Activated CD8-positive, alpha-beta memory T cell treated with anti-CD3 and anti-CD28 coated beads, Interleukin-2, amount 50 U/mL, for 1 hour (primary cell): ENCODE measurements around the gene CNTN5.

Experiments used
- DNase-seq: peaks from one replicate; pipeline ENCODE4 v3.0.0-alpha.2; 2020; ENCODE audit errors: extremely low read depth

Gene CNTN5

DNA sequence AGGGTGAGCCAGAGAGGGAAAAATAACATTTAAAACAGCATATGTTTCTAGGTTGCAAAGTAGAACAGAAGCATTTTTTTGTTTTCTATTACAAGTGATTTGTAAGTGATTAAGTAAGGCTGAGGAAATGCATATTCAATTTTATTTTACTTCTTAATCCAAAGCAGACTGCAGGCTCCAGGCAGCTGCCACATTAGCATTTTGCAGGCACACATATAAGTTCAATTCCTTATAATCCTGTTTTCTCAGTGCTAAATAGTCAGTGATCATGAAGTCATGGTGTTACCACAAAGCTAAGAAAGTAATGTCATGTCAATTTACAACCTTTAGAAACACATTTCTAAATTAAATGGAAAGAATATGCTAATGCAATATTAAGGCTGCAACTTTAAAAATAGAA is 149.8 kb downstream of the CNTN5 start:
- DNase-seq, result no peak

DNA sequence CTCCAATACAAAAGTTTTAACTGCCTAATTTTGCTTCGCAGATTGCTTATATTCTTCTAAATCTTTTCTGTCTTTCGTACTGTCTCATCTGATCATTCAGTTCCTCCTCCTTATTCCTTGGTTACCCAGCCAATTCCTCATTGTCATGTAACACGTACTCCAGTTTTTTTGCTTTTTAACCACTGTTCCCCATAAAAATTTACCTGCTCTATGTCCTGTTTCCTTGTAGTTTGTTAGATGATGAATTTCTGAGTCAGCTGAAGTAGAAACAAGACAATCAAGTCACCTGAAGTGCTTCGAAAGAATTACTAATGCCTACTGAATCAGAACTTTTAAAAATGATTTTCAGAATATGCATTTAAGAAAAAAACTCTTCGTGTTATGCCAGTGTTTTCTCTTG is 150.6 kb downstream of the CNTN5 start:
- no peak for DNase-seq

DNA sequence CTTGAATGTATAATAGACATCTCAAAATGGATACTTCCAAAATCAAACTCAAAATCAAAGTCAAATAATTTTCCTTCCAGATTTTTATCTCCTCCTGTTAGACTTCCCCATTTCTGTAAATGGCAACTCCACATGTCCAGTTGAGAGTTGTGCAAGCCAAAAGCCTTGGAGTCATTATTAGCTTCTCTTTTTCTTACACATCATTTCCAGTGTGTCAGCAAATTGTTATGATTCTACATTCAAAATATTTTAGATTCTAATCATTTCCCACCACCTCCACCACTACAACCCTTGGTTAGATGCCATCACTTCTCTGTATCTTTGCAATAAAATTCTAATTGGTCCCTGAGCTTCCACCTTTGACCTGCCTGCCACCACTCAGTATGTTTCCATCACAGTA is 155.7 kb downstream of the CNTN5 start:
- DNase-seq, result no peak

DNA sequence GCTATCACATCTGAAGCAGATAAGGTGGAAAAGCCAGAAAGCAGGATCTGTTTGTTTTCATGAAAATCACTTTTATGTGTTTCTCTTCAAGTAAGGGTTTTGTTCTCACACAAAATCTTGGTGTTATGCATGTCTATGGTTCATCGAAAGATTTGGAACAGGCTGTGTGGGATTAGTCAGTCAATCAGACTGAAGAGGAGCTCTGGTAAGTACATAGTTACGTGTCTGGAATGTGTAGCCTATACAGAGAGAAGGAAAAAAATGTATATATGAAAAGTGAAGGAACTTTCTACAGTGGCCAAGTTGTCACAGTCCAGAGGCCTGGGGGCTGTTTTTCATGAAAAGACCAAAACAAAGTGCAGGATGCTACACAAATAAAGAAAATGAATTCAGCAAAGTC is 156.7 kb downstream of the CNTN5 start:
- DNase-seq, result no peak

DNA sequence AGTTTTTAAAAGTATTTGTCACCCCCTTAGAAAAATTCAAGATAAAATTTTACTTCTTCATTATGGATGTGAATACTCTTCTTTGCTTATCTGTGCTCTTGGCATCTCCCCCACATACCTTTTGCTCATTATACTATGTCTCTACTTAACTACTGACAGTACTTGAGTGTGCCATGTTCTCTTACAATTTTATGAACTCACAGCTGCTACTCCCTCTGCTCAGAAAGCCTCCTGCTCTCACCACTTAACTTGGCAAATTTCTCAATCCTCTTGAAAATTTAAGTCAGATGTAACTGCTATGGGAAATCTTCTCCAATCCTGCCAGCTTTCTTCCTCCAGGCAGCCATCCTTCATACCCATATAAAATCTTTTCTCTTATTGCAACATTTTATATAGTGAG is 163.4 kb downstream of the CNTN5 start:
- no peak for DNase-seq

DNA sequence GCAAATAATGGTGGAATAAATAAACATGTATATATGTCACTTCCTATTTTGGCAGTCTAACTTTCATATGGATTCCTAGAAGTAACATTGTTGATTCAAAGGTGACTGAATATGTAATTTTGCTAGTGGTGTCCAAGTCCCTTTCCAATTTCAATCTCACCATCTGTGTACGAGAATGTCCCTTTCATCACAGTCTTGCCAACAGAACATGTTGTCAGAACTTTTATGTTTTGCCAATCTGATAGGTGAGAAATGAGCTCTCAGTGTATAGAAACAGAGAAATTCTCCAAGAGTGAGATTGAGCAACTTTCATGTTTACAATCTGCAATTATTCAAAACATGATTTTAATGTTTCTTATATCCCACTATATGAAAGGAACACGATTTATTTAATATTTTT is 167.5 kb downstream of the CNTN5 start:
- no peak for DNase-seq

DNA sequence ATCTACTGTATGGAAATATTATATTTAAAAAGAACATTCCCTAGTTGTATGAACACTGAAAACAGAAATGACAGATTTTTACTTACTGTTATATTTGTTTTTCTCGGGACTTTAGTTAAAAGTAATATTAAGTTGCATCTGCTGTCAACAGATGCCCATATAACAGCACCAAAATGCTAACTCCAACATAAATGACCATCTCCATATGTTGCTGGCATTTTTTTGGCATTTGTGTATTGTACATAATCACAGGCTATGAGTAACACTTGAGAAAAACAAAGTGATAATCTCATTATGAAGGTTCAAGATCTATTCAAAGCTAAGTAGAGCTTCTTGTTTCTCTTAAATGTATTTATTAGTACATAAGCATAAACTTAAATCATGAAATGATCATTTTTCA is 172.0 kb downstream of the CNTN5 start:
- DNase-seq, result no peak

DNA sequence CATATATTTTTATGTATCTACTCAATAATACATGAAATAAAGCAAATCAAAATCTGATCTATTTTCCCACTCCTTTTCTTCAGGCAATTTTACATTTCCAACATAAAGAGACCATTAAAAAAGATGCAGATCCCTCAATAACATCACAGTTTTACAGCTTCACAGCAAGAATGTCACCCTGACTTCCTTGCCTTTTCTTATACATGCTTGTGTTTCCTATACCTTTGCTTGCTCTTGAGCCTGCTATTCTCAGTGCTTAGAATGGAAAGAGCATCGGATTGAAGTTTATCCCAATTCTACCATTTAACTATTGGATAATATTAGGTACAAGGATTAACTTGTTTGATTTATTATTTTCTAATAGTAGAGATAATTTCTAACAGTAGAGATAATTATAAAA is 176.7 kb downstream of the CNTN5 start:
- no peak for DNase-seq

DNA sequence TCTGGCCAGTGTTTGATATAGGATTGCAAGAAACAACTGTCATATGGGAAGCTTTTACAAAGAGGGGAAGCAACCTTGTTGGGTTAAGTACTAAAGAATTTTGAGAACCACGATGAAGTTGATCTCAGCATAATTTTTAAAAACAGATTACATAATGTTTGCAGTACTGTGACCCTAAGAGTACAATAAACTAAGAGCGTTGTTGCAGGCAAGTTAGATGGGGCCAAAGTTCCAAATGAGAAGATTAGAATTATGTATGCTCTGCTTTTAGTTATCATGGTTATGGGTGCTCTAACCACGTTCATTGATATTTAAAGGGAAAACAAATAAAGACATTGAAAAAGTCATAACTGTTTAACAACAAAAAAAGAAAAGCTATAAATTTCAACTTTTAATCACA is 177.5 kb downstream of the CNTN5 start:
- DNase-seq, result no peak

DNA sequence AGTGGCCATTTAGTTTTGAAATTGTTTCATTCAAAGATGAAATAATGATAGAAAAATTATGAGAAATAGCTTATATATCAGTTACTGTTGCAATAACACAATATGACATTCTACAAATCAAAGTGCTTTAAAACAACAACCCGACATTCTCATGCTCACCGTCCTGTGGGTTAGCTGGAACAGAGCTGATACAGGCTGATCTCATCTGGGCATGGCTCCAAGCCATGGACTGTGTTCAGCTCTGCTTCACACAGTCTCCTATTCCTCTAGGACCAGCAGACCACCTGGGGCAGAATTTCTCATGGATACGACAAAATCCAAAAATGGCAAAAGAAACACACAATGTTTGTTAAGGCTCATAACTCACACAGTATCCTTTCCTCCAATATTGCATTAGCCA is 178.6 kb downstream of the CNTN5 start:
- no peak for DNase-seq

DNA sequence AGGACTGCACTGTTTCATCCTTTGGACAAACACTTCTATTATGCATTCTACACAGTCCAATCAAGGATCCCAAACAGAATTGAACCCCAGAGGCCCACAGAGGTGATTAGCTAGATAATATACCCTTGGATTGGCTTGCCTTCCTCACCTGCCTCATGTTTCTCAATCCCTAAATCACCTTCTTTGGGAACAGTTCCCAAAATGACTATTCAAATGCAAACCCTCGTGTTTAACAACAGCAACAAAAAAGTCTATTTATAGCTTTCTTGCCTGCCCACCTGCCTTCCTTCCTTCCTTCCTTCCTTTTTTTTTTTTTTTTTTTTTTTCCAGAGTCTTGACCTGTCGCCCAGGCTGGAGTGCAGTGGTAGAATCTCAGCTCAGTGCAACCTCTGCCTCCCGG is 180.0 kb downstream of the CNTN5 start:
- no peak for DNase-seq

DNA sequence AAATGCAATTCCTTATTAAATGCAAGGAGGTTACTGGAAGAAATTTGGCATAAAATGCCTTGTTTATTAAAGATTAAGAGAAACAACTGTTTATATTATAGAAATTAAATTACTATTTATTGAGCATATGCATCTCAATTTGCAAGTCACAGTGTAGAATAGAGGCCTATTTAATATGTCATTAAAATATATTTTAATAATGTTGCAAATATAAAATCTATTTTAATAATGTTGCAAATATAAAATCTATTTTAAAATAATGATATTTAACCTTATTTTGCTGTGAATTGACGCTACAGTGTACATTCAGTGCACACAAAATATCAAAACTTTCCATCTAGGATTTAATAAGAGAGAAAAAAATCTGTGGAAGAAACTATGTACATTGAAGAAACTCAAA is 188.1 kb downstream of the CNTN5 start:
- no peak for DNase-seq

DNA sequence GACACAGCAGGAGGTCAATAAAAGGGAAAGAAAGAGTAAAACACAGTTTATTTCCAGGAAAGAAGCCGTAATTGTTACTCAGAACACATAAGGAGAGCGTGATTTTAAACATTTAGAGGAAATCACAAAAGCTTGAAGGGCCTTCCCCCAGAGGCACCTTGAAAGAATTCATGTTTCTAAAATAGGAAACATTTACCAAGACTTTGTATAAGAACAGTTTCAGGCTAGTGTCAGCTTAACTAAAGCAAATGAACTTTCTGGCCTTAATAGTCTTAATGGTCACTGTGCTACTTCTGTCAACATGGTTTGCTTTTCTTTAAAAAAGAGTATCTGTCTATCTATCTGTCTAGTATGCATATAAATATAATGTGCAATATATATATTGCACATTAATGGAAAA is 208.8 kb downstream of the CNTN5 start:
- DNase-seq, result no peak

DNA sequence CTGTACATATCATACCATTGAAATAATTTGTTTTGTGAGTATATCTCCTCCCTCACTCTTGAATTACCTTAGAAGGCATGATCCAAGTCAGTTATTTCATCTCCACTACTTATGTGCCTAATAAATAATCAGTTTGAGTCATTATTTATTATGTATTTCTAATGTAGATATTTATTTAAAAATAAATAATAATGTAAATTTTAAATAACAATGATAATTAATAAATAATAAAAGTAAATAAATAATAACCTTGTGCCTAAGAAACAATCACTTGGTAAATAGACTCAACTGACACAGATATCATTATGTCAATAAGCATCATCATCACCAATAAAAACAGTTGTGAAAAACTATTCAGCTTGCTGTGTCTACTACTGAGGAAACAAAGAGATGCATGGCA is 213.8 kb downstream of the CNTN5 start:
- DNase-seq, result no peak

DNA sequence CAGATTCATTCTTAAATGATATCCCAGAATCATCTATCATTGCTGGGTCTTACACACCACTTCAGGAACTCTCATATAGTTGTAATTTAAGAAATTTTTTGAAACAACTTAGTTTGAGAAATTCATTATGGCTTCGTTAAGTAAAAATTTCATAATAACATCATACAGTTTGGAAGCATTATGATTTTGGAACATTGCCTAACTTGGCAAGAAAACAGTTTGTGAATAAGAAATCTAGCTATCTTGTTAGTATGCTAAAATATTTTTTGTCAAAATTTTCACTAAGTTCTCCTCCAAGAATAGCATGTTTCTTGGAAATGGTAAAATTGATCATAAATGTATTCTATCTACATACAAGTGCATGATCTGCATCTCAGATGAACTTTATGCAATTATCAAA is 217.7 kb downstream of the CNTN5 start:
- DNase-seq, result no peak

DNA sequence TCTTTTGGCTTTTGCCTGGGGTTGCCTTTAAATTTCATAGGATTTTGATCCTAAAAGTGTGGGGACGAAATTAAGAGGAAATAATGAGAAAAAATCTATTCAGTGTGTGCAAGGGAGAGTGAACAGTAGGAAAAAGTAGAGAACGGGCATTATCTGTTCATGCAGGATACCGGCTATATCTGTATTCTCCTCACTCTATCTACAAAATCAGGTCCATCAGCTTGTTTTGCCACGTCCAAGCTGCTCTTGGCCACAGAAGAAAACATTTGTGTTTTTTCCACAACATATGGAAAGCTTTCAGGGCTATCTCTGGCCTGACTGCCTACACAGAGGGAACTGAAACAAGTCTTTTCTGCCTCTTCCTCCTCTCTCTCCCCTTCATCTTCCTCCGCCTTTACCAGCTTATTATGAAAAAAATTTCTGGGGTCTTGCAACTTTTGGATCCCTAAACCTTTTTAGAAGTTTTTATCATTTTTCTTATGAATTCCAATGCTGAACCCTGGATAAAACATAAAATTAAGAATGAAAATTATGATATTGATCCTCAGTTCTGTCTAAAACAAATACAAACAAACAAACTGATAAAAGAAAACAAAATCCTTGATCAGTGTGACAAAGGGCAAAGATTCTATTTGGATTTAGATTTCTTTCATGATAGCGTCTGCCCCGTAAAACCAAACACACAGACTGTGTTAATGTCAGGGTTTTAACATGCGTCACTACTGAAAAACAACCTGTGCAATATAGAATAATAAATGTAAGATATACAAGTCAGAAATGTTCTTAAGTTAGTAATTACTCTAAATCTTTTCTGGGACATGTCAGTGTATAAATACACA is 219.7 kb downstream of the CNTN5 start:
- no peak for DNase-seq

DNA sequence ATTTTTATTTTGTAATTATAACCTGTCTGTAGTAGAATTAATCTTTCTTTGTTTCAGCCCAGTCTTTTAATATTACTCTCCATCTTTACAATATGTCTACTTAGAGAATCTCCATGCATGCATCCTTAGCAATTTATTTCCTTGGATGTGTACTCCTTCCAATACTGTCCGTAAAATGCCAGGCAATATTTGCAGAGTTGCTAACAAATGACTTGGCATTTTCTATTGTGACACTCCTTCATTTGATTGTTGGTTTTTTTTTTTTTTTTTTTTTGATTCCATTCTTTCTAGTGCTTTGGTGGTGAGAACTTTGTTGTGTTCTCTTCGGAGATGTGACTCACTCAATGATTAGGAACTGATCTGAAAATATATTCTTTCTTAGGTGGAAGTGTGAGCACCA is 220.3 kb downstream of the CNTN5 start:
- DNase-seq, result no peak

DNA sequence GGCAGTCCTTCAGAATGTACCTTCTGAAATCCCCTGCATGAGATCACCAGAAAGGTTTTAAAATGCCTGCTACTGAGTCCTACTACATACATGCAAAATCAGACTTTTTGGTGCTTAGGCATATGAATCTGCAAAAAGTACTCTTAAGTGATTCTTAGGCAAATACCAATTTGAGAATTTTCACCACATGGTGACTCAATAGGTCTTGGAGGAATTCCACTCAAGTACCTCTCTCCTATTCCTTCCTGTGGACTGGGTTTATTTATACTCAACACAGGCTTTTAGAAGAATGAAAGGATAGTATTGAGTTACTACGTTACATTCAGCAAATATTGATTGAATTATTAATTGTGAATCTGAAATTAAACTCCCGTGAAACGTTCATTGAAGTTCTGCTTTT is 223.9 kb downstream of the CNTN5 start:
- DNase-seq, result no peak

DNA sequence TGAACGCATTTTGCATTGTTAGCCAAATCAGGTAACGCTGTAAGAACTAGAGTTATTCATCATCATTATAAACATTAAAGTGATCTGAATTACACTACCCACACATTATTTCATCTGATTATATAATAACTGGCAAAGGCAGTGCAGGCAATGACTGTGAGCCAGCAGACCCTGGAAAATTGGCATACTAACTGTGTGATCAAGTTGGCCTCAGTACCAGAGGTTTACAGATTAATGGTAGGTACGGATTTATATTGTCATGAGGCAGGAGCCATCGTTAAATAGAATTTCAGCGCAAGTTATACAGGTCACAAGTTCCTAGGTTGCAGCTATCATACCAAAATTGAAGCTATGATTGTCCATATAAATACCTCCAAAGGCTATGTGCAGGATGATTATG is 225.4 kb downstream of the CNTN5 start:
- no peak for DNase-seq

DNA sequence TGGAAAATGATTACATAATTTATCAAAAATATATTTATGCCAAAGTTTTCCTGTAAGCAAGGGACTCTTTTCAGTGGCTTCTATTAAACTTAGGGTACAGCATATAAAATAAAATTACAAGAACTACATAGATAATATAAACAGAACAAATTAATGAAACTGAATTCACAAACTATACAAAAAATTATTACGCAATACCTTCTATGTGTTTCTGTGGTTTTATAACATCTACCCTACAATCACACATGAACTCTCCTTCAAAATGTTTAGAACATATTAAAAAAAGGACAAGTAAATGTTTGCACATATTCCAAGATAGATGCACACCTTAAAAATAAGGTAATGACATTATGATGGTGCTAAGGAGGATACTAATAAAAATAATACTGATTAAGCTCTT is 235.9 kb downstream of the CNTN5 start:
- no peak for DNase-seq

DNA sequence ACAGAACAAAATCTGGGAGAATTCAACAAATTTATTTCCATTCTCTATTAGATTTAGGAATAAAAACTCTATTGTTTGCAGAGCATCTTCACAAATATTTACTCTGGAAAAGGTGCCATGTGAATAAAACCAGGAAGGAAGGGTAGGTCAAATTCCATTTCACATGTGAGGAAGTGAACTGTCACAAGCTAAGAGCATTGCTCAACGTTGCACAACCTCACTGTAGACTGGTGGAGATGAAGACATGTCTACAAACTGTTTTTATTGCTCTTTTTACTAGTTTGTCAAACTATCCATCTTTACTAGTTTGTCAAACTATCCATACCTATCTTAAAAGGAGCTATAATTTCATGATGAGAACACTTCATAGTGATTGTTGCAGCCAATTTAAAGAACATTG is 236.4 kb downstream of the CNTN5 start:
- DNase-seq, result no peak

DNA sequence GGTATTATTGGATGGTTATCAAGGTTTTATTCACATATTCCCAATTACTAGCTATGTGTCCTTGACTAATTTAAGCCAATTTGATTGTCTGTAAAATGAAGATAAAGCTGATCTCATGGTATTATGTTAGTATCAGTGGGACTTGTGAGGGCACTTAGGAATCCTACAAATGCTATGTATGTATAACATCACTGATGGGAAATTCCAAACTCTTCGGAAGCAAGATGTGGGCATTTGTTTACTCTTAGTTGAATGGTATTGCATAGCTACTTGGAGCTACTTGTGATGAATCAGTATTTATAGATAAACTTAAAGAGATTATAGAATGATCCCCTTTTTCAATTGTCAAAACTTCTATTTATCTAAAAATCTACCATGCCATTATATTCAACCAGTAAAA is 239.9 kb downstream of the CNTN5 start:
- no peak for DNase-seq

DNA sequence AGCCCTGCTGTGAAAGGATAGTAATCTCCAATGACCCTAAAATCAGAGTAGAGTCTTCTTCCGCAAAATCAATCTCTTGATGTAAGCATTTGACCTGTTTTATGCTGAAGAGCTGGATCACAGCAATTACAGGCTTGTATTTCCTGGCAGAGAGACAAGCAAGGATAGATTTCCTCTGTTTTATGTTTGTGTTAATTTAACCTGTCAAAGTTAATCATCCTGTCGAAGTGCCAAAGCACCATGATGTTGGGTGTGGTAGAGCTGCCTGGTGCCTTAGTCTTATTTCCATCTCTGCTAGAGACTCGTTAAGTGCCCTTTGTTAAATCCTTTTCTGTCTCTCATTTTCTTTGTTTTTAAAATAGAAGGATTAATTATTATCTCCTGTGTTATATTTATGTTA is 248.1 kb downstream of the CNTN5 start:
- DNase-seq, result no peak

DNA sequence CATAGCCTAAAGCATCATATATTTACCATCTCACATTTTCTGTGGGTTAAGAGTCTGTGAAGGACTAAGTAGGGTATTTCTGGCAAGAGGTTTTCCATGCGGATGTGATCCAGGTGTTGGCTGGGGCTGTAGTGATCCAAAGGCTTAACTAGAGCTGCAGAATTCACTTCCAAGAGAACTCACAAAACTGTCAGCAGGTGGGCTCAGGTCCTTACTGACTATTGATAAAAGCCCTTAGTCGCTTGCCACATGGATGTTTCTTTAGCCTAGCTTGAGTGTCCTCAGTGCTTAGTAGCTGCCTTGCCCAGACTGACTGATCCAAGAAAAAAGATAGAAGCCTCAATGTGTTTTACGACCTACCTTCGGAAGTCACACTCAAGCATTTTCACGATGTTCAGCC is 250.8 kb downstream of the CNTN5 start:
- DNase-seq, result no peak
